GM18520 (cell line): ENCODE measurements around the gene PRAMEF5.
"Not testable (repeated sequence)": the region's sequence is repeated elsewhere in the genome, so short reads cannot be mapped to it uniquely, and the experiment has no call there.

Experiments used
- ATAC-seq: cut with Tn5 transposase; IDR thresholded peaks from one replicate; pipeline ENCODE4 v1.9.1; 2021; ENCODE audit not compliant: unreplicated experiment

The PRAMEF5 gene

GRCh38 chr1:13253898-13254297 lies at the start of gene PRAMEF5:
PRAMEF5 (plus strand) TSS chr1:13254198; CDS start chr1:13259269, 5,071 bp downstream.
- not testable (repeated sequence) for ATAC-seq

- ATAC-seq = not testable (repeated sequence)
Observed at GRCh38 chr1:13208712-13209111, 45.3 kb upstream of the PRAMEF5 start.

GRCh38 chr1:13216619-13217018 lies 37.4 kb upstream of the PRAMEF5 start:
- ATAC-seq = not testable (repeated sequence)

GRCh38 chr1:13219203-13219602 lies 34.8 kb upstream of the PRAMEF5 start:
- ATAC-seq = not testable (repeated sequence)

GRCh38 chr1:13222788-13223187 lies 31.2 kb upstream of the PRAMEF5 start:
- ATAC-seq = not testable (repeated sequence)

- ATAC-seq = no peak
Observed at GRCh38 chr1:13224480-13225060, 29.4 kb upstream of the PRAMEF5 start.

GRCh38 chr1:13225675-13226204 lies 28.3 kb upstream of the PRAMEF5 start, which contains the start of gene PRAMEF18:
PRAMEF18 (minus strand) TSS chr1:13226154; CDS start chr1:13226106, 48 bp downstream.
- not testable (repeated sequence) for ATAC-seq

- not testable (repeated sequence) for ATAC-seq
Observed at GRCh38 chr1:13227271-13228055, 26.5 kb upstream of the PRAMEF5 start.

GRCh38 chr1:13228343-13228781 lies 25.6 kb upstream of the PRAMEF5 start:
- no peak for ATAC-seq

- not testable (repeated sequence) for ATAC-seq
Observed at GRCh38 chr1:13230096-13230495, 23.9 kb upstream of the PRAMEF5 start.

GRCh38 chr1:13230601-13231000 lies 23.4 kb upstream of the PRAMEF5 start:
- ATAC-seq = not testable (repeated sequence)

GRCh38 chr1:13231061-13231750 lies 22.8 kb upstream of the PRAMEF5 start:
- not testable (repeated sequence) for ATAC-seq

- ATAC-seq = not testable (repeated sequence)
Observed at GRCh38 chr1:13232056-13232455, 21.9 kb upstream of the PRAMEF5 start.

GRCh38 chr1:13234057-13234456 lies 19.9 kb upstream of the PRAMEF5 start:
- ATAC-seq = not testable (repeated sequence)

- not testable (repeated sequence) for ATAC-seq
Observed at GRCh38 chr1:13237572-13237971, 16.4 kb upstream of the PRAMEF5 start.

- not testable (repeated sequence) for ATAC-seq
Observed at GRCh38 chr1:13239633-13240032, 14.4 kb upstream of the PRAMEF5 start.

- ATAC-seq = not testable (repeated sequence)
Observed at GRCh38 chr1:13243536-13244263, 10.3 kb upstream of the PRAMEF5 start.

GRCh38 chr1:13245841-13246553 lies 8.0 kb upstream of the PRAMEF5 start:
- ATAC-seq = not testable (repeated sequence)

- not testable (repeated sequence) for ATAC-seq
Observed at GRCh38 chr1:13246554-13246871, 7.5 kb upstream of the PRAMEF5 start.

- ATAC-seq = not testable (repeated sequence)
Observed at GRCh38 chr1:13247122-13247521, 6.9 kb upstream of the PRAMEF5 start.
